ENCODE data around the gene NACA.
"Not testable (repeated sequence)": the region's sequence is repeated elsewhere in the genome, so short reads cannot be mapped to it uniquely, and the experiment has no call there.

The NACA gene

DNA sequence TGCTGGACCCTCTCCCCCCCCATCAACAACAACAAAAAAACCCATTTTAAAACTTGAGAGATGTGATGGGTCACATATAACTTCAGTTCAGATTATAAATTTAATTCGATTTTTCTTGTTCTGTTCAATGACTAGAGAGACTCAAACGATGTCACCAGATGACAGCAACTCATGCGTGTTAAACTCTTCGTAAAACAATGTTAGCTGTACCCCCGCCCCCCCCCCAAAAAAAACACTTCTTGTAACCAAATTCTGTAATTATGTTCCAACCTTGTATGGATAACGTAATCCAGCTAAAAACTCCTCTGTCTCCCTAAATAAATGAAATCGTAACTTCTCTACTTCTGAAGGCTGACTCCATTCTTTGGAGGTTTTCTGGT, 614 bp upstream of the NACA start:
- DNase-seq (ENCODE audit: low read depth in 2 of 2, low spot score in 1 of 2): no peak

DNA sequence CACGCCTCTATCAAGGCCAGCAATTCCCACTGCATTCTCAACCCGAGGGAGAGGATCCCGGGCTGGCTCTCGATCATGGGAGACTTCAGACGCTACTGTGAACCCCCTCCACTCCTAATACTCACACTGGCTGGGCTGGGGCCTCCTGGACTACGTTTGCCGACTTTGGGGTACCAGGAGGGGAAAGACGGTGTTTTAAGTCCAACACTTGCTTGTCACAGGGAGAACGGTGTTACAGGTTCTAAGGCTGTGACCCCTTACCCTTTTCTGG, 463 bp downstream of the NACA start:
- DNase-seq (ENCODE audit: low read depth in 2 of 2, low spot score in 1 of 2): no peak

DNA sequence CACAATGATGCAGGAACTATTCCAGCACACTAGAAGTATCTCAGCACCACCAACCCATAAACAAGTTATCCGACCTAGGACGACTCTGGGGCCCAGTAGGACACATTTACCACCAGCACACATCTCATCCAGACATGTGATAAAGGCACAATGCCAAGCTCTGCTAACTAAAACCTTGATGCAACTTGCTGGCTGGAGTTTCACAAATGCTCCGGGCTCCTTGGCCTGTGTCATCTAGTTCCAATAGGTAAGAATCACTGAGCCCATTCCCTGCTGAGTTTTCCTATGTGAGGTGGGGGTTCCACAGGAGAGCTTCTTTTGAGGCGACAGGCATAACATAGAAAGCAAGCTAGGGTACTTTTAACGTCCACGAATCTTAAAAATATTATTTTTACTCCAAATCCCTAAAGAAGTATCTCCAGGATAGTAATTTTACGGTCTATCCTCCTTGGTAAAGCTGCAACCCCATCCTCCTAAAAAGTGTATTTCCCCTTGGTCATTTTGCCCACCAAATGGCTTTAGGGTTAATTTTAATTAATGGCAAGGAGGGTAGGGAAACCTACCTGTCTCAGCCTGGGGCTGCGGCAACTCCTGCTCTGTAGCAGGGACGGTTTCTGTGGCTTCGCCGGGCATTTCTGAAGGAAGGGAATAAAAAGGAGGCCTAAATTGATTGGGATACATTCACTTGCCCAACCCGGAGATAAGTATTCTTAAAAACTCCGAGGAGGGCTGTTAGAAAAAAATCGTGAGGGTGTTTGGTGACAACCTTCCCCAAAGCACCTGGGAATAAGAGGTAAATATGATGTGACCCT, 1.0 kb downstream of the NACA start:
- DNase-seq (ENCODE audit: low read depth in 2 of 2, low spot score in 1 of 2): no peak

DNA sequence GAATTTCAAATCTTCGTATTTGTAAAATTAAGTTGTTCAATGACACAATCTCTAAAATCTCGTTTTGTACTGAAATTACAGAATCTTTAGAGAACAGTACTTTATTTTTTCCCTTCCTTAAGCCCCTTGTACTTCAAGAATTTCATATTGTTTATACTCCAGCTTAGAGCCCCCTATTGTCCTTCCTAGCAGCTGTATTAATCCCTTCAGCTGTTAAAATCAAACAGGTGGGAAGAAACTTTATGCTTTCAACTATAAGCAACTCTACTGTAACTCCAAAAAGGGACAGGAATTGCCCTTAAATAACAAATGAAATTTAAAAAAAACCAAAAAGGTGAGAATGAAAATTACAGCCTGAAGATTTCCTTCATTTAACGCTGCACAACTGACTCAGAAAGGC, 1.7 kb downstream of the NACA start:
- DNase-seq (ENCODE audit: low read depth in 2 of 2, low spot score in 1 of 2): no peak

DNA sequence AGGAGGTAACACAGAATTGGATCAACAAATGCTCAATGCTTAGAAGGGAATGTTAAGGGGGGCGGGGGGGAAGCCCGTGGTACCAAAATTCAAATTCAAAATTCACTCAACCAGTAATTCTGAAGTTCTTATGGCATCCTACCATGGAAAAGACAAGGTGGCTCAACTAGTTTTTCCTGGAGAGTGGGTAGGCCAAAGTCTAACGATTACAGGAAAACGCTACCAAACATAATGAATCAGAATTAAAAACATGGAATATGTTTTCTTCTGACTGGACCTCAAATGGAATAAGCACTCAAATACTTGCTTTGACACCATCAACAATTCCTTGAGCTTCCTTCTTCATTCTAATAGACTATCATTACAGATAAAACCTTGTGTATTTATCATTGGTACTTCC, 2.3 kb downstream of the NACA start:
- no peak for DNase-seq (ENCODE audit: low read depth in 2 of 2, low spot score in 1 of 2)

DNA sequence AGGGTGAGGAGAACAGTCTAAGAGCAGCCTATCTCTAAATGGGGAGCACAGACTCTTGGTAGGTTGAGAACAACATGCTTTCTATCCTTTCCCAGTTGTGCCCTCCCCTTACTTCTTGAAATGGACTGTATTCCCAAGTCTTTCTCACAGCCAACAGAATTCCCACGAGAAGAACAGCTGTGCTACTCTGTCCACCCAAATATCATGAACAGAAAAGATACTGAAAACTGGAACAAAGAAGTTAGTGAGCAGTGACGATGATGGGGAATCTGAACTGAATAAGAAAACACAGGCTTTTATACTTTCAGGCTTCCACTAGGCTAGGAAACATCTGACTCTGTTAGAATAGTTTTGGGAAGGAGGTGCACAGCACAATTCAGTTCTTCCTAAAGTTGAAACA, 3.4 kb downstream of the NACA start:
- no peak for DNase-seq (ENCODE audit: low read depth in 2 of 2, low spot score in 1 of 2)

DNA sequence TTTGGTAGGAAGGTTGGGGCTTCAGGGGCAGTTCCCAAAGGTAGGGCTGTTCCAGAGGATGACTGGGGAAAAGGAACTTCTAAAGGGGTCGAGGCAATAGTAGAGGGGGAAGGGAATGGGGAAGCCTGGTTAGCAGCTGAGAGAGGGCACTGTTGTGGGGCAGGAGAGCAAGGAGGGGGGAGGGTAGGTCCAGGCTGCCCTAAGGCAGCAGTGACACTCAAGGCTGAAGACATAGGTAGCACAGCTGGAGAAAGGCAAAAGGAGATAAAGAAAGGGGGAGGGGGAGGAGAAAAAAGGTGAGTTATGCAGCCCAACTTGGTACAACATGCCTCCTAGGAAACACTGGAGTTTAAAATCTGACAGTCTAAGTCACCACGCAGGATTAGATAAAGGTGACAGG, 3.9 kb downstream of the NACA start:
- no peak for DNase-seq (ENCODE audit: low read depth in 2 of 2, low spot score in 1 of 2)

- DNase-seq (ENCODE audit: low read depth in 2 of 2, low spot score in 1 of 2): no peak
Measured at GRCh38 chr12:56720731-56721151, 4.4 kb downstream of the NACA start.

DNA sequence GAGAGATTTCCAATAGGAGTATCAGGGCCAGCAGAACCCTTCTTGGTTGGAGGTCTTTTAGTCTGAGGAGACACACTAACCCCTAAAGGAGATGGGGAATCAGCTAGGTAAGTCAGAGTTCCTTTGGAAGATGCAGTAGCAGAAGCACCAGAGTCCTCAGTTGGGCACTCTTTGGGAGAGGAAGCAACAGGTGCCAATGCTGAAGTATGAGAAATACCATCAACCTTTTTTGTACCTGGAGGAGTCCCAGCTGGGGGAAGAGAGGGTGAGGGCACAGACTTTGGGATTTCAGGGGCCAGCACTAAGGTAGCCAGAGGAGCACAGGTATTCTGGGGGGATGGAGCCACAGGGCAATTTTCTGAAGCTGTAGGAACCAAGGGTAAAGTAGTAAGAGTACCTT, 6.0 kb downstream of the NACA start:
- DNase-seq (ENCODE audit: low read depth in 2 of 2, low spot score in 1 of 2): no peak

DNA sequence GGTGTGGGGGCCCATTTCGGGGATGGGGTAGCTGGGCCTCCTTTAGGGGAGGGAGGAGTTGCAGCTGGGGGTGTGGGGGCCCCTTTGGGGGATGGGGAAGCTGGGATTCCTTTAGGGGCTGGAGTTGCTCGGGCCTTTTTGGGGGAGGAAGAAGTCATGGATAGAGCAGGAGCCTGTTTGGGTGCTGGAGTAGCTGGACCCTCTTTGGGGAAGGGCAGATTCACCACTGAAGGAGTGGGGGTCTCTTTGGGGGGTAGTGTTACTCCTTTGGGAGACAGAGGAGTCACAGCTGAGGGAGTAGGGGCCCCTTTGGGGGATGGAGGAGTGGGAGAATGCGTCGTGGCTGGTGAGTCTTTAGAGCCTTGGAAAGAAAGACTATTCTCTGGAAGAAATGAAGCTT, 6.5 kb downstream of the NACA start:
- no peak for DNase-seq (ENCODE audit: low read depth in 2 of 2, low spot score in 1 of 2)

GRCh38 chr12:56718149-56718548, 7.0 kb downstream of the NACA start:
- DNase-seq (ENCODE audit: low read depth in 2 of 2, low spot score in 1 of 2): no peak

- no peak for DNase-seq (ENCODE audit: low read depth in 2 of 2, low spot score in 1 of 2)
Measured at GRCh38 chr12:56716933-56717880, 7.9 kb downstream of the NACA start.

- DNase-seq (ENCODE audit: low read depth in 2 of 2, low spot score in 1 of 2): no peak
Measured at GRCh38 chr12:56716458-56716857, 8.6 kb downstream of the NACA start.

GRCh38 chr12:56715798-56716197, 9.3 kb downstream of the NACA start:
- DNase-seq (ENCODE audit: low read depth in 2 of 2, low spot score in 1 of 2): no peak

DNA sequence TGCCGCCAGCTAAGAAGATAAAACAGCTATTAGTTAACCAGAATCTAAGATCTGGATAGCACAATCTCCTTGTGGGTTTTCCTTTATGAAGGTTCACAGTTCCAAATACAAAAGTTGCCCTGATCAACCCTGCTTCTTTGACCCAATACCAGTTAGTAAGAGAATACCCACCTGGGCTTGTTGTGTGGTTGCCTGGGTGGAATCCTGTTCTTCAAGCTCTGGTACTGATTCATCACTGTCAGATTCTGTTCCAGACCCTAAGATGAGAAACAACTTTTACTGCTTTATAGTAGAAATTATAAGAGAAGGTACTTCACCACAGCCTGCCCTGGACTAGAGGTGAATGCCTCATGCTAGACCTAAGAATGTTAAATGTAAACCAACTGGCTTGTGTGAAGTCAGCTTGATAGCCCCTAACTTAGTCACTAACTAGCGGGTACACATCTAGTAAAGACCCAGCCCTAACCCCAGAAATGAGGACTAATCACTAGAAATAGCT, 10.6 kb downstream of the NACA start:
- DNase-seq (ENCODE audit: low read depth in 2 of 2, low spot score in 1 of 2): no peak

DNA sequence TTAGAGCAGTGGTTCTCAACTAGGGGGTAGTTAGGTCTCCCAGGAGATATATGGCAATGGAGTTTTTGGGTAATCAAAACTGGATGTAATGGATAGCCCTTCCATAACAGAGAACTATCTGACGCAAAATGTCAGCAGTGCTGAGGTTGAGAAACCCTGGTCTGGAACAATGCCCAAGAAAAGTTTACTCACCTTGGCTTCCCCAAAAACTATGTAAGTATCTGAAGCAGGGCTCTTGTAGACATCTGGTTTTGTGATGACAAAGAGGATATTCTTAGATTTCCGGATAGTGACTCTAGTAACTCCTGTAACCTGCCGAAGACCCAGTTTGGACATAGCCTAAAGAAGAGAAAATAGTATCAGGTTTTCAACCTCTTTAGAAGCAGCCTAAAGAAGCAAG, 11.8 kb downstream of the NACA start:
- no peak for DNase-seq (ENCODE audit: low read depth in 2 of 2, low spot score in 1 of 2)

- no peak for DNase-seq (ENCODE audit: low read depth in 2 of 2, low spot score in 1 of 2)
Measured at GRCh38 chr12:56709759-56710376, 15.2 kb downstream of the NACA start.

DNA sequence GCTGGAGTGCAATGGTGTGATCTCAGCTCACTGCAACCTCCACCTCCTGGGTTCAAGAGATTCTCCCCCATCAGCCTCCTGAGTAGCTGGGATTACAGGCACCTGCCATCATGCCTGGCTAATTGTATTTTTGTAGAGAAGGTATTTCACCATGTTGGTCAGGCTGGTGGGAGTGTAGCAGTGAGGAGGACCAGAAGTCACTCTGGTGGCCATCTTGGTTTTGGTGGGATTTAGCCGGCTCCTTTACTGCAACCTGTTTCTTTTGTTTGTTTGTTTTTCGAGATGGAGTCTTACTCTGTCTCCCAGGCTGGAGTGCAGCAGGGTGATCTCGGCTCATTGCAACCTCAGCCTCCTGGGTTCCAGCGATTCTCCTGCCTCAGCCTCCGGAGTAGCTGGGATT, 20.6 kb downstream of the NACA start:
- DNase-seq (ENCODE audit: low read depth in 2 of 2, low spot score in 1 of 2): not testable (repeated sequence)

GRCh38 chr12:56699020-56699661, 26.0 kb downstream of the NACA start:
- DNase-seq (ENCODE audit: low read depth in 2 of 2, low spot score in 1 of 2): no peak

- no peak for DNase-seq (ENCODE audit: low read depth in 2 of 2, low spot score in 1 of 2)
Measured at GRCh38 chr12:56695327-56696101, 29.6 kb downstream of the NACA start.

GRCh38 chr12:56694161-56694560, 30.9 kb downstream of the NACA start:
- DNase-seq (ENCODE audit: low read depth in 2 of 2, low spot score in 1 of 2): no peak

All from stimulated activated CD8-positive, alpha-beta memory T cell treated with anti-CD3 and anti-CD28 coated beads, Interleukin-4, amount 100 ng/mL, for 4 hours (primary cell).